Measurements from ENCODE around the gene NT5C1B.

NT5C1B gene

GRCh38 chr2:18557121-18557520 lies 32.2 kb downstream of the NT5C1B start:
- Histone ChIP-seq H3K9me3 (ENCODE audit: low read length) (no peaks in the 10 kb centered on the region), H3K9ac (ENCODE audit: low read length) (no peak overlapping the region), H3K4me1 (ENCODE audit: insufficient read depth, low read length, severe bottlenecking) (peaks cover 20% of the 10 kb centered on the region), H3K9me2 (ENCODE audit: low read depth, low read length) (no peaks in the 10 kb centered on the region), H3K27ac (ENCODE audit: low read depth, low read length, poor library complexity, severe bottlenecking) (no peak overlapping the region), H4K20me1 (ENCODE audit: insufficient read depth, low read length) (no peaks in the 10 kb centered on the region), H3K4me3 (ENCODE audit: low read depth, low read length, poor library complexity, severe bottlenecking) (no peak overlapping the region), H3K79me2 (ENCODE audit: insufficient read depth, low read length) (peaks cover 5% of the 10 kb centered on the region; the same call in 1 of the 2 replicates), H3K4me2 (ENCODE audit: low read length) (no peak overlapping the region), H3K27me3 (ENCODE audit: insufficient read depth, low read length) (no peaks in the 10 kb centered on the region), H3K36me3 (ENCODE audit: insufficient read depth, low read length) (peaks cover 13% of the 10 kb centered on the region), H3F3A (ENCODE audit: insufficient read depth, low read length) (no peaks in the 10 kb centered on the region), H2AFZ (ENCODE audit: low read length) (no peak overlapping the region)
- TF ChIP-seq EZH2 (IDR thresholded peaks at IDR 0.05; ENCODE audit: borderline replicate concordance, low read length) (no peak), CTCF (IDR thresholded peaks at IDR 0.05; ENCODE audit: low read length) (no peak)

GRCh38 chr2:18552351-18553077 lies 36.9 kb downstream of the NT5C1B start:
- H3K27ac ChIP-seq (ENCODE audit: low read depth, low read length, poor library complexity, severe bottlenecking) = no peak overlapping the region
- no peaks in the 10 kb centered on the region for H4K20me1 ChIP-seq (ENCODE audit: insufficient read depth, low read length)
- TF ChIP-seq EZH2 (IDR thresholded peaks at IDR 0.05; ENCODE audit: borderline replicate concordance, low read length) (no peak), CTCF (IDR thresholded peaks at IDR 0.05; ENCODE audit: low read length) (no peak)
- H3K36me3 ChIP-seq (ENCODE audit: insufficient read depth, low read length) = peaks cover 13% of the 10 kb centered on the region
- no peaks in the 10 kb centered on the region for H3K9me3 ChIP-seq (ENCODE audit: low read length)
- H3K4me3 ChIP-seq (ENCODE audit: low read depth, low read length, poor library complexity, severe bottlenecking) = no peak overlapping the region
- H3K79me2 ChIP-seq (ENCODE audit: insufficient read depth, low read length) = peaks cover under 1% of the 10 kb centered on the region; the same call in 1 of the 2 replicates
- H3K27me3 ChIP-seq (ENCODE audit: insufficient read depth, low read length) = no peaks in the 10 kb centered on the region
- H3K4me2 ChIP-seq (ENCODE audit: low read length) = no peak overlapping the region
- H3K4me1 ChIP-seq (ENCODE audit: insufficient read depth, low read length, severe bottlenecking) = no peaks in the 10 kb centered on the region
- H3F3A ChIP-seq (ENCODE audit: insufficient read depth, low read length) = no peaks in the 10 kb centered on the region
- no peak overlapping the region for H3K9ac ChIP-seq (ENCODE audit: low read length)
- no peaks in the 10 kb centered on the region for H3K9me2 ChIP-seq (ENCODE audit: low read depth, low read length)
- H2AFZ ChIP-seq (ENCODE audit: low read length) = no peak overlapping the region

- Histone ChIP-seq H3K9ac (ENCODE audit: low read length) (no peak overlapping the region), H3K27me3 (ENCODE audit: insufficient read depth, low read length) (no peaks in the 10 kb centered on the region), H3K4me3 (ENCODE audit: low read depth, low read length, poor library complexity, severe bottlenecking) (no peak overlapping the region), H3K4me1 (ENCODE audit: insufficient read depth, low read length, severe bottlenecking) (no peaks in the 10 kb centered on the region), H2AFZ (ENCODE audit: low read length) (no peak overlapping the region), H3K9me2 (ENCODE audit: low read depth, low read length) (no peaks in the 10 kb centered on the region), H3F3A (ENCODE audit: insufficient read depth, low read length) (no peaks in the 10 kb centered on the region), H3K79me2 (ENCODE audit: insufficient read depth, low read length) (no peaks in the 10 kb centered on the region), H4K20me1 (ENCODE audit: insufficient read depth, low read length) (no peaks in the 10 kb centered on the region), H3K4me2 (ENCODE audit: low read length) (no peak overlapping the region), H3K9me3 (ENCODE audit: low read length) (no peaks in the 10 kb centered on the region), H3K36me3 (ENCODE audit: insufficient read depth, low read length) (peaks cover 13% of the 10 kb centered on the region), H3K27ac (ENCODE audit: low read depth, low read length, poor library complexity, severe bottlenecking) (no peak overlapping the region)
- TF ChIP-seq EZH2 (IDR thresholded peaks at IDR 0.05; ENCODE audit: borderline replicate concordance, low read length) = no peak
- TF ChIP-seq CTCF (IDR thresholded peaks at IDR 0.05; ENCODE audit: low read length) = no peak
Measured at GRCh38 chr2:18551623-18552022, 37.7 kb downstream of the NT5C1B start.
